Liver (tissue), 3 donors: ENCODE measurements around the gene SLC30A4.

Experiments
- ATF3 ChIP-seq: IDR thresholded peaks from 2 replicates; pipeline ENCODE4 v1.6.1; 2016; ENCODE audit warnings: antibody characterized with exemption
- CTCF ChIP-seq: fragments of 150-350 bp; IDR thresholded peaks from 2 replicates; pipeline ENCODE4 v1.5.1; 2017; ENCODE audit warnings: improper control_type of control experiment, low read depth, low read length; ENCODE audit not compliant: missing input control
- JUND ChIP-seq, 2 donors: IDR thresholded peaks; 2 replicates each; pipeline ENCODE4 v1.6.1; 2016; ENCODE audit warnings: antibody characterized with exemption in 2 of 2
- RAD21 ChIP-seq, 2 donors: IDR thresholded peaks; 2 replicates each; pipeline ENCODE4 v1.6.1; 2016; ENCODE audit warnings: antibody characterized with exemption in 2 of 2, mild to moderate bottlenecking in 2 of 2
- YY1 ChIP-seq: IDR thresholded peaks from 2 replicates; pipeline ENCODE4 v1.6.1; 2016; ENCODE audit warnings: antibody characterized with exemption, mild to moderate bottlenecking
- TF ChIP-seq, protein P1 (sequence below): IDR thresholded peaks from 2 replicates; pipeline ENCODE4 v1.6.1; 2016; ENCODE audit warnings: antibody characterized with exemption
- TF ChIP-seq, protein P2 (sequence below): IDR thresholded peaks from 2 replicates; pipeline ENCODE4 v1.6.1; 2016; ENCODE audit warnings: antibody characterized with exemption
- donor health status: healthy.
- donor health status: healthy.

DNA sequence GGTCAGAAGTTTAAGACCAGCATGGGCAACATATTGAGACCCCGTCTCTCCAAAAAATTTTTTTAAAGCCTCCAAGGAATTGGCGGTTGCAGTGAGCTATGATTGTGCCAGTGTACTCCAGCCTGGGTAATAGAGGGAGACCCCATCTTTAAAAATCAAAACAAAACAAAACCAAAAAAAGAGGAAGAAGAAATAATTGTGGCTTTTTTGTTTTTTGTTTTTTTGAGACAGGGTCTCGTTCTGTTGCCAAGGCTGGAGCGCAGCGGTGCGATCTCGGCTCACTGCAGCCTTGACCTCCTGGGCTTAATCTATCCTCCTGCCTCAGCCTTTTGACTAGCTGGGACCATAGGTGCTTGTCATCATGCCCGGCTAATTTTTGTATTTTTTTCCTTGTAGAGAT, 4.5 kb upstream of the SLC30A4 start:
- TF ChIP-seq YY1 (no peak), CTCF (no peak), RAD21 (IDR thresholded peaks at IDR 0.05) (no peak), JUND (IDR thresholded peaks at IDR 0.05) (no peak), ATF3 (no peak)
- TF ChIP-seq, protein P1, sequence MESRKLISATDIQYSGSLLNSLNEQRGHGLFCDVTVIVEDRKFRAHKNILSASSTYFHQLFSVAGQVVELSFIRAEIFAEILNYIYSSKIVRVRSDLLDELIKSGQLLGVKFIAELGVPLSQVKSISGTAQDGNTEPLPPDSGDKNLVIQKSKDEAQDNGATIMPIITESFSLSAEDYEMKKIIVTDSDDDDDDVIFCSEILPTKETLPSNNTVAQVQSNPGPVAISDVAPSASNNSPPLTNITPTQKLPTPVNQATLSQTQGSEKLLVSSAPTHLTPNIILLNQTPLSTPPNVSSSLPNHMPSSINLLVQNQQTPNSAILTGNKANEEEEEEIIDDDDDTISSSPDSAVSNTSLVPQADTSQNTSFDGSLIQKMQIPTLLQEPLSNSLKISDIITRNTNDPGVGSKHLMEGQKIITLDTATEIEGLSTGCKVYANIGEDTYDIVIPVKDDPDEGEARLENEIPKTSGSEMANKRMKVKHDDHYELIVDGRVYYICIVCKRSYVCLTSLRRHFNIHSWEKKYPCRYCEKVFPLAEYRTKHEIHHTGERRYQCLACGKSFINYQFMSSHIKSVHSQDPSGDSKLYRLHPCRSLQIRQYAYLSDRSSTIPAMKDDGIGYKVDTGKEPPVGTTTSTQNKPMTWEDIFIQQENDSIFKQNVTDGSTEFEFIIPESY, result no peak
- TF ChIP-seq, protein P2, sequence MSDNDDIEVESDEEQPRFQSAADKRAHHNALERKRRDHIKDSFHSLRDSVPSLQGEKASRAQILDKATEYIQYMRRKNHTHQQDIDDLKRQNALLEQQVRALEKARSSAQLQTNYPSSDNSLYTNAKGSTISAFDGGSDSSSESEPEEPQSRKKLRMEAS, result no peak
